Astrocyte (in vitro differentiated cells and primary cell): Measurements from ENCODE around the gene DGKI.

Source experiments
- CTCF ChIP-seq: IDR thresholded peaks from 2 replicates; pipeline ENCODE4 v1.5.1; 2011; ENCODE audit warnings: low read depth, mild to moderate bottlenecking, inconsistent platforms, low read length, moderate library complexity; ENCODE audit not compliant: insufficient read depth
- EZH2 ChIP-seq: IDR thresholded peaks from 2 replicates; pipeline ENCODE4 v1.6.1; 2012; ENCODE audit warnings: mild to moderate bottlenecking, low read length, inconsistent platforms; ENCODE audit not compliant: insufficient read depth

- no peak for TF ChIP-seq CTCF
- no peak for TF ChIP-seq EZH2
Measured at GRCh38 chr7:137869260-137869659, 22.5 kb upstream of the DGKI start.
